H9 (cell line): ENCODE results near the gene FBXO34. TPM values are rescaled to one million over a fixed set of nuclear protein-coding genes. Genes with fewer than 3 reads are reported as not detected.

Experiments
- DNase-seq: peaks from one replicate; pipeline ENCODE4 v3.0.0-alpha.2; 2017
- H2AFZ ChIP-seq: one replicate; pipeline ENCODE4 v1.6.1; 2013; ENCODE audit warnings: mild to moderate bottlenecking, low read length, control low read depth, moderate library complexity
- H2AK5ac ChIP-seq: 2 replicates; pipeline ENCODE4 v1.6.1; 2013; ENCODE audit warnings: low read length, control low read depth, mixed read lengths; ENCODE audit not compliant: insufficient read length
- H2BK120ac ChIP-seq: one replicate; pipeline ENCODE4 v1.6.1; 2013; ENCODE audit warnings: low read depth, mild to moderate bottlenecking, low read length, control low read depth, inconsistent platforms; ENCODE audit not compliant: poor library complexity, severe bottlenecking
- H2BK12ac ChIP-seq: 2 replicates; pipeline ENCODE4 v1.6.1; 2013; ENCODE audit warnings: low read length, control low read depth, mixed read lengths, low read depth; ENCODE audit not compliant: insufficient read length
- H2BK15ac ChIP-seq: 2 replicates; pipeline ENCODE4 v1.6.1; 2013; ENCODE audit warnings: low read depth, low read length, control low read depth
- H2BK20ac ChIP-seq: one replicate; pipeline ENCODE4 v1.6.1; 2013; ENCODE audit warnings: low read depth, mild to moderate bottlenecking, low read length, control low read depth, inconsistent platforms; ENCODE audit not compliant: poor library complexity, severe bottlenecking
- H2BK5ac ChIP-seq: 2 replicates; pipeline ENCODE4 v1.6.1; 2013; ENCODE audit warnings: low read length, control low read depth, mixed read lengths; ENCODE audit not compliant: insufficient read length
- H3K14ac ChIP-seq: 2 replicates; pipeline ENCODE4 v1.6.1; 2013; ENCODE audit warnings: low read length, control low read depth; ENCODE audit not compliant: insufficient read depth
- H3K18ac ChIP-seq: 2 replicates; pipeline ENCODE4 v1.6.1; 2013; ENCODE audit warnings: low read depth, mild to moderate bottlenecking, mixed read lengths, low read length, control low read depth; ENCODE audit not compliant: insufficient read length
- H3K23ac ChIP-seq: 2 replicates; pipeline ENCODE4 v1.6.1; 2013; ENCODE audit warnings: low read length, control low read depth, mixed read lengths, low read depth; ENCODE audit not compliant: insufficient read length
- H3K23me2 ChIP-seq: 2 replicates; pipeline ENCODE4 v1.6.1; 2013; ENCODE audit warnings: low read depth, mild to moderate bottlenecking, mixed read lengths, low read length, control low read depth; ENCODE audit not compliant: insufficient read length, poor library complexity, severe bottlenecking
- H3K27ac ChIP-seq: 2 replicates; pipeline ENCODE4 v1.5.1; 2013; ENCODE audit warnings: low read length, control low read depth, mixed read lengths, low read depth; ENCODE audit not compliant: insufficient read length
- H3K27me3 ChIP-seq: 2 replicates; pipeline ENCODE4 v1.6.1; 2013; ENCODE audit warnings: low read length, control low read depth, inconsistent platforms; ENCODE audit not compliant: insufficient read depth
- H3K4ac ChIP-seq: 2 replicates; pipeline ENCODE4 v1.6.1; 2013; ENCODE audit warnings: low read depth, mild to moderate bottlenecking, control low read depth, inconsistent platforms, low read length, moderate library complexity
- H3K4me1 ChIP-seq: 2 replicates; pipeline ENCODE4 v1.6.1; 2013; ENCODE audit warnings: low read length, control low read depth, inconsistent platforms; ENCODE audit not compliant: insufficient read depth
- H3K4me2 ChIP-seq: 2 replicates; pipeline ENCODE4 v1.6.1; 2013; ENCODE audit warnings: low read length, control low read depth, mixed read lengths; ENCODE audit not compliant: insufficient read length, insufficient read depth
- H3K56ac ChIP-seq: 2 replicates; pipeline ENCODE4 v1.6.1; 2013; ENCODE audit warnings: low read depth, mild to moderate bottlenecking, mixed read lengths, low read length, control low read depth; ENCODE audit not compliant: insufficient read length
- H3K79me1 ChIP-seq: 2 replicates; pipeline ENCODE4 v1.6.1; 2013; ENCODE audit warnings: low read depth, mild to moderate bottlenecking, moderate library complexity, low read length, control low read depth, inconsistent platforms; ENCODE audit not compliant: insufficient read depth, poor library complexity, severe bottlenecking
- H3K79me2 ChIP-seq: 2 replicates; pipeline ENCODE4 v1.6.1; 2013; ENCODE audit warnings: low read length, control low read depth, inconsistent platforms; ENCODE audit not compliant: insufficient read depth
- H3K9ac ChIP-seq: 2 replicates; pipeline ENCODE4 v1.6.1; 2013; ENCODE audit warnings: low read length, control low read depth, mixed read lengths; ENCODE audit not compliant: insufficient read length; ENCODE audit errors: extremely low read depth
- H3K9me3 ChIP-seq: one replicate; pipeline ENCODE4 v1.6.1; 2013; ENCODE audit warnings: low read depth, low read length, inconsistent platforms; ENCODE audit not compliant: control insufficient read depth
- H3T11ph ChIP-seq: one replicate; pipeline ENCODE4 v1.6.1; 2013; ENCODE audit warnings: mild to moderate bottlenecking, low read length, control low read depth, inconsistent platforms
- H4K20me1 ChIP-seq: one replicate; pipeline ENCODE4 v1.6.1; 2013; ENCODE audit not compliant: control insufficient read depth, insufficient read length, insufficient read depth
- H4K5ac ChIP-seq: 2 replicates; pipeline ENCODE4 v1.6.1; 2013; ENCODE audit warnings: low read depth, mild to moderate bottlenecking, mixed read lengths, low read length, control low read depth; ENCODE audit not compliant: insufficient read length
- H4K8ac ChIP-seq: replicated peaks from 2 replicates; pipeline ENCODE4 v1.6.1; 2013; ENCODE audit warnings: low read length, control low read depth, mixed read lengths, low read depth; ENCODE audit not compliant: insufficient read length
- H4K91ac ChIP-seq: 2 replicates; pipeline ENCODE4 v1.6.1; 2013; ENCODE audit warnings: low read depth, mild to moderate bottlenecking, moderate library complexity, mixed read lengths, low read length, control low read depth; ENCODE audit not compliant: insufficient read length
- H3K27ac Mint-ChIP-seq, 3 experiments: 2 replicates in 2 of 3; 3 replicates in 1 of 3; pipeline ENCODE4 v1.8.0; 2020 to 2021; ENCODE audit warnings: mixed read lengths in 3 of 3, mild to moderate bottlenecking in 1 of 3, moderate library complexity in 1 of 3
- H3K27me3 Mint-ChIP-seq: 2 replicates; pipeline ENCODE4 v1.8.0; 2021; ENCODE audit warnings: low read depth, mild to moderate bottlenecking, moderate library complexity, mixed read lengths
- H3K36me3 Mint-ChIP-seq, 3 experiments: 2 replicates in 2 of 3; 3 replicates in 1 of 3; pipeline ENCODE4 v1.8.0; 2020 to 2021; ENCODE audit warnings: low read depth in 3 of 3, mixed read lengths in 3 of 3; ENCODE audit not compliant: insufficient read depth in 1 of 3
- H3K4me1 Mint-ChIP-seq, 2 experiments: 2 replicates each; pipeline ENCODE4 v1.8.0; 2020; ENCODE audit warnings: mixed read lengths in 2 of 2
- H3K4me3 Mint-ChIP-seq, 2 experiments: 2 replicates in 1 of 2; 3 replicates in 1 of 2; pipeline ENCODE4 v1.8.0; 2020 to 2021; ENCODE audit warnings: mild to moderate bottlenecking in 2 of 2, mixed read lengths in 2 of 2, moderate library complexity in 1 of 2
- H3K9me3 Mint-ChIP-seq, 2 experiments: 2 replicates in 1 of 2; 3 replicates in 1 of 2; pipeline ENCODE4 v1.8.0; 2020; ENCODE audit warnings: mild to moderate bottlenecking in 2 of 2, mixed read lengths in 2 of 2, moderate library complexity in 1 of 2
- CTCF ChIP-seq: fragments of 200-600 bp; sonication (generic); conservative IDR thresholded peaks from 3 replicates; pipeline ENCODE4 v1.8.0; 2021; ENCODE audit warnings: antibody characterized with exemption, mild to moderate bottlenecking
- WGBS: extraction: QIAGEN DNeasy Blood & Tissue Kit; methylation state at CpG from one replicate; pipeline ENCODE4 v1.1.7; 2013; ENCODE audit warnings: missing lambda C conversion rate, low lambda C conversion rate, mixed read lengths; ENCODE audit not compliant: insufficient read length; ENCODE audit errors: extremely low coverage; 5-methylcytosine and 5-hydroxymethylcytosine counted together
- total RNA-seq: library from RNA; stranded (reverse); gene quantifications from 2 replicates; pipeline ENCODE4 v1.2.1, GENCODE V29; 2021

FBXO34 gene
- total RNA-seq, 1 experiment from 2014 or later, result 12.0 TPM

GRCh38 chr14:55256586-55256985, 14.6 kb upstream of the FBXO34 start:
- H2AK5ac ChIP-seq, result no peak overlapping the region
- H3K23me2 ChIP-seq, result no peaks in the 10 kb centered on the region
- no peak overlapping the region for H3K9ac ChIP-seq
- no peak overlapping the region for H4K91ac ChIP-seq
- H3K4me3 Mint-ChIP-seq, result no peak overlapping the region
- H3T11ph ChIP-seq, result no peak overlapping the region
- H2AFZ ChIP-seq, result no peak overlapping the region
- H3K4me1 ChIP-seq, result no peaks in the 10 kb centered on the region
- no peak overlapping the region for H2BK120ac ChIP-seq
- no peak overlapping the region for H3K14ac ChIP-seq
- H3K4ac ChIP-seq, result no peak overlapping the region
- H4K20me1 ChIP-seq, result no peaks in the 10 kb centered on the region
- no CpG with 5 or more reads among the region's 6 CpGs for WGBS
- no peaks in the 10 kb centered on the region for H3K79me2 ChIP-seq
- H3K9me3 Mint-ChIP-seq, result no peaks in the 10 kb centered on the region
- H3K56ac ChIP-seq, result no peak overlapping the region
- H3K27me3 ChIP-seq, result no peaks in the 10 kb centered on the region
- no peak overlapping the region for H4K5ac ChIP-seq
- no peak overlapping the region for H2BK5ac ChIP-seq
- no peaks in the 10 kb centered on the region for H3K9me3 ChIP-seq
- H3K4me2 ChIP-seq, result no peak overlapping the region
- no peaks in the 10 kb centered on the region for H3K79me1 ChIP-seq
- no peak for DNase-seq
- no peak overlapping the region for H3K23ac ChIP-seq
- no peak overlapping the region for H4K8ac ChIP-seq
- TF ChIP-seq CTCF, result no peak
- no peaks in the 10 kb centered on the region for H3K36me3 Mint-ChIP-seq
- H3K18ac ChIP-seq, result no peak overlapping the region
- H2BK12ac ChIP-seq, result no peak overlapping the region
- H3K4me1 Mint-ChIP-seq, result no peaks in the 10 kb centered on the region
- H3K27me3 Mint-ChIP-seq, result peaks cover 5% of the 10 kb centered on the region
- no peak overlapping the region for H3K27ac Mint-ChIP-seq
- H2BK15ac ChIP-seq, result no peak overlapping the region
- H2BK20ac ChIP-seq, result no peak overlapping the region
- no peak overlapping the region for H3K27ac ChIP-seq
